ENCODE data around the gene IGFALS. TPM values are rescaled to one million over a fixed set of nuclear protein-coding genes. Genes with fewer than 3 reads are reported as not detected.

Gene IGFALS
- total RNA-seq, 4 donors from 2014 or later, result 0.27 to 10.8 (median 0.48) TPM; not detected in 1

GRCh38 chr16:1823821-1824220 is 30.3 kb upstream of the IGFALS start:
- 71 to 100% methylated on average over 2 to 9 of the region's 9 CpGs for WGBS, 2 donors (ENCODE audit: low coverage in 1 of 2)
- H3K27me3 ChIP-seq, result no peaks in the 10 kb centered on the region
- no peak overlapping the region for H3K27ac ChIP-seq
- in situ Hi-C loops (cut with MboI; ENCODE audit: low pct_ligation_motif_present in 1 of 4, low pct_unique_long_range_greater_than_20kb in 1 of 4, low sequenced_read_pairs in 3 of 4), result no loop called here
- no peak for DNase-seq
- intact Hi-C loops (cut with DNase I; ENCODE audit: low total_unique reads), result no loop called here
- no peak overlapping the region for H3K4me3 ChIP-seq
- H3K9me3 ChIP-seq, result no peaks in the 10 kb centered on the region
- peaks cover 21 to 25% (median 23%) of the 10 kb centered on the region in 4 donors for H3K4me1 ChIP-seq
- peaks cover 0 to 21% (median 3%) of the 10 kb centered on the region in 4 donors for H3K36me3 ChIP-seq
- TF ChIP-seq CTCF (IDR thresholded peaks at IDR 0.05) (no peak), POLR2A (IDR thresholded peaks at IDR 0.05) (no peak)

- intact Hi-C loops (cut with DNase I; ENCODE audit: low total_unique reads) (no loop called here), in situ Hi-C loops (cut with MboI; ENCODE audit: low pct_ligation_motif_present in 1 of 4, low pct_unique_long_range_greater_than_20kb in 1 of 4, low sequenced_read_pairs in 3 of 4) (no loop called here)
- no peaks in the 10 kb centered on the region for H3K27me3 ChIP-seq
- 97% methylated on average over 16 of the region's 16 CpGs; no CpG with 5 or more reads in 1 of the 2 donors for WGBS, 2 donors (ENCODE audit: low coverage in 1 of 2)
- H3K9me3 ChIP-seq, result no peaks in the 10 kb centered on the region
- no peak overlapping the region for H3K4me3 ChIP-seq
- TF ChIP-seq EP300 (IDR thresholded peaks at IDR 0.05; ENCODE audit: low read depth), result no peak
- no peak for TF ChIP-seq CTCF (IDR thresholded peaks at IDR 0.05)
- no peak for TF ChIP-seq POLR2AphosphoS5 (IDR thresholded peaks at IDR 0.05)
- TF ChIP-seq POLR2A (IDR thresholded peaks at IDR 0.05), result no peak
- no peak for DNase-seq
- peaks cover 11 to 17% (median 15%) of the 10 kb centered on the region in 4 donors for H3K4me1 ChIP-seq
- peaks cover 0 to 25% (median 3%) of the 10 kb centered on the region in 4 donors for H3K36me3 ChIP-seq
- H3K27ac ChIP-seq, result no peak overlapping the region
These were observed 29.3 kb upstream of the IGFALS start for GRCh38 chr16:1822801-1823200.

- no peak for DNase-seq
- Histone ChIP-seq H3K27me3 (no peaks in the 10 kb centered on the region), H3K36me3 (peaks cover 0 to 26% (median 3%) of the 10 kb centered on the region in 4 donors), H3K4me1 (peaks cover 9 to 15% (median 13%) of the 10 kb centered on the region in 4 donors), H3K9me3 (no peaks in the 10 kb centered on the region), H3K4me3 (no peak overlapping the region), H3K27ac (no peak overlapping the region)
- TF ChIP-seq POLR2A (IDR thresholded peaks at IDR 0.05) (no peak), POLR2AphosphoS5 (IDR thresholded peaks at IDR 0.05) (no peak), EP300 (IDR thresholded peaks at IDR 0.05; ENCODE audit: low read depth) (no peak), CTCF (IDR thresholded peaks at IDR 0.05) (no peak)
- in situ Hi-C loops (cut with MboI; ENCODE audit: low pct_ligation_motif_present in 1 of 4, low pct_unique_long_range_greater_than_20kb in 1 of 4, low sequenced_read_pairs in 3 of 4) (no loop called here), intact Hi-C loops (cut with DNase I; ENCODE audit: low total_unique reads) (no loop called here)
- 90% methylated on average over 14 of the region's 24 CpGs; no CpG with 5 or more reads in 1 of the 2 donors for WGBS, 2 donors (ENCODE audit: low coverage in 1 of 2)
These were observed 28.5 kb upstream of the IGFALS start for GRCh38 chr16:1821861-1822611.

- TF ChIP-seq POLR2AphosphoS5 (IDR thresholded peaks at IDR 0.05) (no peak), EP300 (IDR thresholded peaks at IDR 0.05; ENCODE audit: low read depth) (no peak), CTCF (IDR thresholded peaks at IDR 0.05) (no peak), POLR2A (IDR thresholded peaks at IDR 0.05) (no peak)
- in situ Hi-C loops (cut with MboI; ENCODE audit: low pct_ligation_motif_present in 1 of 4, low pct_unique_long_range_greater_than_20kb in 1 of 4, low sequenced_read_pairs in 3 of 4), result no loop called here
These were observed 27.4 kb upstream of the IGFALS start for GRCh38 chr16:1820946-1821290.

More at GRCh38 chr16:1820946-1821290, 27.4 kb upstream of the IGFALS start:
- intact Hi-C loops (cut with DNase I; ENCODE audit: low total_unique reads), result no loop called here
- no peak for DNase-seq
- H3K9me3 ChIP-seq, result no peaks in the 10 kb centered on the region
- no peaks in the 10 kb centered on the region for H3K27me3 ChIP-seq
- peaks cover 9 to 15% (median 13%) of the 10 kb centered on the region in 4 donors for H3K4me1 ChIP-seq
- H3K36me3 ChIP-seq, result peaks cover 0 to 35% (median 3%) of the 10 kb centered on the region in 4 donors
- WGBS, 2 donors (ENCODE audit: low coverage in 1 of 2), result 91% methylated on average over 12 of the region's 12 CpGs; no CpG with 5 or more reads in 1 of the 2 donors
- no peak overlapping the region for H3K27ac ChIP-seq
- H3K4me3 ChIP-seq, result no peak overlapping the region

Data from transverse colon (tissue), 4 donors.